ENCODE data around the gene SAP30BP.

The SAP30BP gene

GRCh38 chr17:75664099-75664549 lies 3.0 kb upstream of the SAP30BP start:
- ATAC-seq: no peak
- TF ChIP-seq SNAI2 (CRISPR knock-in tag; IDR thresholded peaks at IDR 0.05) (no peak), OSR1 (CRISPR knock-in tag; IDR thresholded peaks at IDR 0.05) (no peak), ISL1 (CRISPR knock-in tag; IDR thresholded peaks at IDR 0.05) (no peak), POU6F1 (CRISPR knock-in tag; IDR thresholded peaks at IDR 0.05; ENCODE audit: borderline replicate concordance, low read depth) (no peak)

- TF ChIP-seq TOX (CRISPR knock-in tag; IDR thresholded peaks at IDR 0.05; ENCODE audit: borderline replicate concordance) (no peak), ZNF565 (CRISPR knock-in tag; conservative IDR thresholded peaks at IDR 0.05; ENCODE audit: low read depth) (no peak), TSHZ2 (CRISPR knock-in tag; IDR thresholded peaks at IDR 0.05) (no peak), RARB (CRISPR knock-in tag; IDR thresholded peaks at IDR 0.05) (no peak), CREB5 (CRISPR knock-in tag; IDR thresholded peaks at IDR 0.05; ENCODE audit: low read depth) (no peak), ZC3H10 (CRISPR knock-in tag; IDR thresholded peaks at IDR 0.05) (no peak), TCF4 (CRISPR knock-in tag; IDR thresholded peaks at IDR 0.05; ENCODE audit: borderline replicate concordance) (no peak), ARNTL (CRISPR knock-in tag; IDR thresholded peaks at IDR 0.05; ENCODE audit: borderline replicate concordance, low read depth) (no peak), ZNF70 (CRISPR knock-in tag; IDR thresholded peaks at IDR 0.05) (no peak), CSRNP3 (CRISPR knock-in tag; IDR thresholded peaks at IDR 0.05) (no peak), ISL1 (CRISPR knock-in tag; IDR thresholded peaks at IDR 0.05) (no peak)
- no peak for ATAC-seq
These were observed 1.2 kb upstream of the SAP30BP start for GRCh38 chr17:75665981-75666380.

- no peak for TF ChIP-seq ARNTL (CRISPR knock-in tag; IDR thresholded peaks at IDR 0.05; ENCODE audit: borderline replicate concordance, low read depth)
These were observed 687 bp downstream of the SAP30BP start for GRCh38 chr17:75667825-75668224.

GRCh38 chr17:75668489-75668888 lies 1.4 kb downstream of the SAP30BP start:
- ATAC-seq: no peak
- TF ChIP-seq ISL1 (CRISPR knock-in tag; IDR thresholded peaks at IDR 0.05): no peak
- TF ChIP-seq GLIS3 (CRISPR knock-in tag; IDR thresholded peaks at IDR 0.05): no peak
- TF ChIP-seq SNAI2 (CRISPR knock-in tag; IDR thresholded peaks at IDR 0.05): no peak
- no peak for TF ChIP-seq PATZ1 (CRISPR knock-in tag; IDR thresholded peaks at IDR 0.05; ENCODE audit: borderline replicate concordance)

More at GRCh38 chr17:75667825-75668224, 687 bp downstream of the SAP30BP start:
- ATAC-seq: no peak

- ATAC-seq: no peak
- TF ChIP-seq ZNF8 (CRISPR knock-in tag; IDR thresholded peaks at IDR 0.05) (no peak), ZNF565 (CRISPR knock-in tag; conservative IDR thresholded peaks at IDR 0.05; ENCODE audit: low read depth) (no peak), CSDC2 (CRISPR knock-in tag; IDR thresholded peaks at IDR 0.05) (no peak), TOX (CRISPR knock-in tag; IDR thresholded peaks at IDR 0.05; ENCODE audit: borderline replicate concordance) (no peak), ZC3H10 (CRISPR knock-in tag; IDR thresholded peaks at IDR 0.05) (no peak), OSR1 (CRISPR knock-in tag; IDR thresholded peaks at IDR 0.05) (no peak), SNAI2 (CRISPR knock-in tag; IDR thresholded peaks at IDR 0.05) (no peak), ZFP30 (CRISPR knock-in tag; IDR thresholded peaks at IDR 0.05) (no peak), ISL1 (CRISPR knock-in tag; IDR thresholded peaks at IDR 0.05) (no peak), CREB5 (CRISPR knock-in tag; IDR thresholded peaks at IDR 0.05; ENCODE audit: low read depth) (no peak), ESRRG (CRISPR knock-in tag; IDR thresholded peaks at IDR 0.05) (no peak), PATZ1 (CRISPR knock-in tag; IDR thresholded peaks at IDR 0.05; ENCODE audit: borderline replicate concordance) (no peak)
These were observed 3.7 kb downstream of the SAP30BP start for GRCh38 chr17:75670868-75671267.
